Head of caudate nucleus (tissue), 42 donors: ENCODE results near the gene TOPBP1.

Experiments
- DNase-seq, 42 donors: peaks; one replicate each; pipeline versions ENCODE4 v3.0.0 to v3.0.0-alpha.2; 2020 to 2021; ENCODE audit warnings: mixed read lengths in 7 of 42
- intact Hi-C: fragments of 100-400 bp; cut with DNase I; formaldehyde crosslinking; loops from one replicate; pipeline ENCODE4 v1.15.0; 2022

TOPBP1 gene

DNA sequence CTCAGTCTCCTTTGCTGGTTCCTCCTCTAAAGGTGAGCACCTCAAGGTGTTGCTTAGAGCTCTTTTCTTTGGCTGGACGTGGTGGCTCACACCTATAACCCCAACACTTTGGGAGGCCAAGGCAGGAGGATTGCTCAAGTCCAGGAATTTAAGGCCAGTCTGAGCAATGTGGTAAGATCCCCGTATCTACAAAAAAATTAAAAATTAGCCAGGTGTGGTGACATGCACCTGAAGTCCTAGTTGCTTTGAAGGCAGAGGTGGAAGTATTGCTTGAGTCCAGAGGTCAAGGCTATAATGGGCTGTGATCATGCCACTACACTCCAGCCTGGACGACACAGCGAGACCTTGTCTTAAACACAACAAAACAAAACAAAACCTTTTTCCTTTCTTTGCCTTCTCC is 28.3 kb downstream of the TOPBP1 start:
- no peak for DNase-seq
- intact Hi-C loops = no loop called here

DNA sequence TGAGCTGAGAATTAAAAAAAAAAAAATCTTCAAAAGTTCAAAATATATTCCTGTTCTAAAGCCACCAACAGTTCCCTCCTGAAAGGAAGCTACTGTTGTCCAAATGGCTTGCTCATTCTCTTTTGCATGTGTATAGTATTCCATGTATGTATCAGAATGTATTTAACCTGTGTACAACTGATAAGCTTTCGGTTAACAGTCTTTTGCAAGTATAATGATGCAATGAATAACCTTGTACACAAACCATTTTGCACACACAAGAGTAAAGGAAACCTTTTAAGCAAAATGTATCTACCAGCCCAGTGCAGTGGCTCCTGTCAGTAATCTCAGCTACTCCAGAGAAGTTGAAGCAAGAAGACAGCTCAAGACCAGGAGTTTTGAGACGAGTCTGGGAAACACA is 32.6 kb downstream of the TOPBP1 start:
- DNase-seq = no peak
- intact Hi-C loops = no loop called here

DNA sequence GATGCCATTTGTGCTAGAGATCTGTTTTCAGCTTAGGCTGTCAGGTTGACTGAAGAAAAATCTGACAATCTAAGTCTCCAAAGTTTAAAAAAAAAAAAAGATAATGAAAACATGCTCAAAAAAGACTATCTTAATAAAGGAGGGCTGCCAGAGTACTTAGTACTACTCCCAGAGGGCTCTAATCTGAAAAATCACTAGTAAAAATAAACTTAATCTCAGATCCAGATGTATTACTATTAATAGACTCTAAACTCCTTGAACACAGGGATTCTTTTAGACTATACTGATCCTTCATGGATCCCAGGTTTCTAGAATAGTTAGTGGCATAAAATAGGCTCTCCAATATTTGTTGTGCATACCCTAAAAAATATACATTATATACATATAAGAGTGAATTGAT is 34.0 kb downstream of the TOPBP1 start:
- no peak for DNase-seq
- intact Hi-C loops = no loop called here

DNA sequence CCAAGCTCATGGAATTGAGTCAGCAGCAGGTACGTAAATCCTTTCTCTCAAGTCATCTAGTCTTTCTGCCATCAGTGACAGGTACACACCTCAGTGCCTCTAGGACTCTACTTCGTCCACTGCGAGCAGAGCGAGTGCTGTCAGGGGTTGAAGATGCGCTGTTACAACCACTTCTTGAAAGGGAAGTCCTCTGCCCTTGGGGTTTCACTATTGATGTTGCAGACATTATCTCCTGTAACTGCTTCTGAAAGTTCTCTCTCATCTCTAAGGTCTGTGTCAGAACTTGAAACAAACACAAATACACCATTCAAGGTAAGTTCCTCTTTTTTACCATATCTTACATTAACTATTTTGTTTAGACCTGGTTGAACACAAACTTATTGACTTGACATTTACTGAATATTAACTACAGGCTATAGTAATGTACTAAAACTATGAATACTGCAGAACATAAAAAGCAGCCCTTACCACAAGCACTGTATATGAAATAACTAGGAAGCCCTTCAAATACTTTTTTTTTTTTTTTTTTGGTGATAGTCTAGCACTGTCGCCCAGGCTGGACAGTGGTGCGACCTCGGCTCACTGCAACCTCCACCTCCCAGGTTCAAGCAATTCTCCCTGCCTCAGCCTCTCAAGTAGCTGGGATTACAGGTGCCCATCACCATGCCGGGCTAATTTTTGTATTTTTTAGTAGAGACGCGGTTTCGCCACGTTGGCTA is 41.5 kb downstream of the TOPBP1 start:
- DNase-seq = no peak
- intact Hi-C loops = no loop called here

DNA sequence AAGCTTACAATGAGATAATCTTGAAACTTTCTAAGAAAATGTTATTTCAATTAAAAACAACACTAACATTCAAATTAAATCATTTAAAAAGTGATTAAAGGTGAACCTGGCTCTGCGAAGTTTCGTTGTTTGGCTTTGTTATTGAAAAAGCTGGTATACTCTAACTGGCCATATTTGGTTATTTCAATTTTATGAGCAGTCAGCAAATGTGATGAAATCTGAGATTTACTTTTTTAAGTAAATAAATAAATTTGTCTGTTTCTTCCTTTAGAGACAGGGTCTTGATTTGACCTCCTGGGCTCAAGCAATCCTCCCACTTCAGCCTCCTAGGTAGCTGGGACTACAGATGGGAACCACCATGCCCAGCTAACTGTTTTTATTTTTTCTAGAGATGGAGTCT is 50.2 kb downstream of the TOPBP1 start:
- no peak for DNase-seq
- intact Hi-C loops = no loop called here

DNA sequence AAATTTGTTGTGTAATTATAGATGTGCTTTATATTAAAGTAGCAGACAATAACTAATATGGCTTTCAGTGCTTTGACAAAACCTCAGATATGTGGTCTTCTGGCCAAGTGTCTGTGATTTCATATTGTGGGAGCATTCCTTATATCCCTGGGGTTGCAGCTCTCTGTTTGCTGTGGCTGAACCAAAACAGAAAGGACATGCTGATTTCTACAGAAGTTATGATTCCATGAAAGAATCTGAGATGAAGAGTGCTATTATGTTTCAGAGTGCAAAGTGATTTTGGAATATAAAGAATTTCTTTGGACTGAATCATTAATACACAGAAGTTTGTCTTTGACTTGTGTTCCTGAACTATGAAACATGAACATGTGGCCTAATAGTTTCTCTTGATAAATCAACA is 51.7 kb downstream of the TOPBP1 start:
- intact Hi-C loops = no loop called here
- no peak for DNase-seq

DNA sequence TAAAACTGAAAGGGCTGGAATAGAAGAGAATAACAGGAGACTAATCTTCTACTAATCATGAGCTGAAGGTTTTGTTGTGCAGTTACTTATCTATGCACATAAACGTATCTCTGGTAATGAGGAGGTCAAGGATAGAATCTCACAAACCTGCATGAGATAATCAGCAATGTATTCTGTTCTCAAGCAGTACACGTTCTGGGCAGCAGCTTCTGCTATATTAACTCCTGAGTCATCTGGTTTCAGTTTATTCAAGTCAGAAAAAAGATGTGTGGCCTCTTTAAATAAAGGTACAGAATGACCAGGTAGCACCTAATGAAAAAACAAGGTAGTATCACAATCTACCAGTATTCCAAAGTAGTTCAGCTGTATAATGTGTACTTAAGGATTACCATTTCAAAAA is 53.4 kb downstream of the TOPBP1 start:
- DNase-seq = no peak
- intact Hi-C loops = no loop called here

DNA sequence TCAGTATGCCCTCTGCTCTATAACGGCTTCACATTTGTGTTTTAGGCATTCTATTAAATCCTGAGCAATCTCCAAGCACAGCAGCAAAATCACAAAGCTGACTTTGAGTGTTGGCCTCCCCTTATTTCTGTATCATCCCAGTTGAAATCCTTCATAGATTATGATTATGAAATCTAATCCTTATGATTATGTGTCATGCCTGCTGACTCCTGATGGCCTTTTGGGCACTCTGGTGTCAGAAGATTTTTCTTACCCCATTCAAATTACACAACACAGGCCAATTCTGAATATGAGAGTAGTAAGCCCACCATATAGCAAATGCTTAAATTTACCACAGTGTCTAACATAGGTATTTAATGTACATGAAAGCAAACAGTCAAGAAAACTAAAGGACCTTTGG is 53.9 kb downstream of the TOPBP1 start:
- DNase-seq = no peak
- intact Hi-C loops = no loop called here

DNA sequence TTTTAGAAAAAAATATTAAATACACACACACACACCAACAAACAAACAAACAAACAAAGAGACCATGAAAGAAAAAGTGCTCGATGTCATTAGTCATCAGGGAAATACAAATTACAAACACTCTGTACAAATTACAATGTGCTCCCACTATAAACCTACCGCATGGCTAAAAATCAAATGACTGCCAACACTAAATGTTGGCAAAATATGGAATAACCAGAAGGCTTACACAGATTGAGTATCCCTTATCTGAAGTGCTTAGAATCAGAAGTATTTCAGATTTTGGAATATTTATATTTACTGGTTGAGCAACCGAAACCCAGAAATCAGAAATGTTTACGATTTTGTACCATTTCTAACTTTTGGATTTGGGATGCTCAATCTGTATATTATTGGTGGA is 54.8 kb downstream of the TOPBP1 start:
- intact Hi-C loops = no loop called here
- DNase-seq = no peak

DNA sequence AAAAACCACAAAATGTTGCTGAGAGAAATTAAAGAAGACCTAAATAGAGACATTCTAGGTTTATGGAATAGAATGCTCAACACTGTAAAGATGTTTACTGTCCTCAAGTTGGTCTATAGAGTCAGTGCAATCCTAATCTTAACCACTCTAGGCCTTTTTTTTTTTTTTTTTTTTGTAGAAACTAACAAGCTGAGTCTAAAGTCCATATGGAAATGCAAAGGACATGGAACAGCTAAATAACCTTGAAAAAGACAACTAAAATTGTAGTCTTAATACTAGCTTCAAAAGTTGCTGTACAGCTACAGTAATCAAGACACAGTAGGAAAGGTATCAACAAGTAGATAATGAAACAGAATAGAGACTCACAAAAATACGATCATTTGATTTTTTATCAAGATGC is 55.4 kb downstream of the TOPBP1 start:
- DNase-seq = no peak
- intact Hi-C loops = no loop called here

DNA sequence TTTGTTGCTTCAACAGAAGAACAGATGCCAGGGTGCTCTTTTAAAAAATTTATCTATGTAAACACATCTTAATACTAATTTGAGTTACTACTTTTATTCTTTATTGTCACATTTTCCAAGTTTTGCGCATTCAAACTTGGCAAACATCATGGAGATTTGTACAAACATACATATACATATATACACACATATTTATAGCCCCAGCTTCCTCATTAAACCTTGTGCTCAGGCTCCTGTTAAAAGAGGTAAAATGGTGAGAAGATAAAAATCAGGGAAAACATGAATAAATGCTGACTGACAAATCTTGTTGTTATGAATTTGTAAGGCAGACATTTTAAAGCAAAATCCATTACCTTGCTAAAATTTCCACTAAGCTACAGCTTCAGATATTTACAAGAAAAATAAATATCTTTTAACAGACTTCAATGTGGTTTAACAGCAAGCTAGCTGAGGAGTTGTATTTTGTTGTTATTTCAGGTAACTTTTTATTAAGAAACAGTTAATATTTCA is 61.1 kb downstream of the TOPBP1 start:
- no peak for DNase-seq
- intact Hi-C loops = no loop called here

DNA sequence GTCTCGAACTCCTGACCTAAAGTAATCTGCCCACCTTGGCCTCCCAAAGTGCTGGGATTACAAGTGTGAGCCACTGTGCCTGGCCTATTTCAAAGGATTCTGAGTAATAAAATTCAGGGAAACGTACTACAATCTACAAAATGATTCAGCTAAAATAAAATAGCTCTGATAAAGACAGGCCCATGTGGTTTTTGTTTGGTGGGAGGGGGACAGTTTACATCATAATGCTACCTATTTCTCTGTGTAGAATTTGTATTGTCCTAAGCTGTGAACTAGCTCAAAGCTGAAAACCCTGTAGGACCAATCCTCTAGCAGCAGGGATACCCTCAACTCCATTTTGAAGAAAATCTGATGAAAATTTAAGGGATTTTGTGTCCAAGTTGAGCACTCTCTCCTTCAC is 62.5 kb downstream of the TOPBP1 start:
- intact Hi-C loops = no loop called here
- DNase-seq = no peak

DNA sequence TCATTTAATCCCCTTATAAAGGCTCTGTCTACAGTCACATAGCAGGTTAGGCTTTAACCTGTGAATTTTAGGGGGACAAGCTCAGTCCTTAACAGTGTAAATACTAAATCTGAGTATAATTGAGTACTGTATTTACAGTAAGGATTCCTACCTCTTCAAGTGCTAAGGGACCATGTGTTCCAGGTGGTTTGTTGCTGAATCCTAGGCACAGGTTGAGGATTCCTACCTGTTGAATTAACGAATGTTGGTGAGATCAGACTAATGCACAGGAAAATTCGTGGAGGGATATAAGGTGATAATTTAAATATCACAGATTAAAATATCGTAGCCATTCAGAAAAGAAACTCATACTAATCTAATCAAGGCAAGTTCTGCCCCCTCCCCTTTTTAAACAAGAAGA is 63.3 kb downstream of the TOPBP1 start:
- intact Hi-C loops = no loop called here
- no peak for DNase-seq

DNA sequence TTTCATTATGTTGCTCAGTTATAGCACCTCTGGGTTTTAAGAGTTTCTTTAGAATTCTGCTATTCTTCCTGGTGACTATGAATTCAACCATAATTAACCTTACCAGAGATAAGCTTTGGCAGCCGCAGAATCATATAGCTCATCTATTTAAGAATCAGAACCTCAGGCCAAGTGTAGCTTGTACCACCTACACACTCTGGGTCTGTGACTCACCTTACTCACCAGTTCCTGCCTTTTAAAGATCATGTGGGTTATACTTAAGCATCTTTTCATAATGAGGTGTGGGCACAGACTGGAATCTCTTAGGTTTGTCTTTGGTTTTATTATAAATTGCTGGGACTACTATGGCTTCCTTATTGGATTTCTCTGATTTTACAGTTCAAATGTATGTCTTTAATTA is 66.4 kb downstream of the TOPBP1 start:
- DNase-seq = peak in 21 of 42 donors; percentile 9 to 78 (median 40)
- intact Hi-C loops = no loop called here

DNA sequence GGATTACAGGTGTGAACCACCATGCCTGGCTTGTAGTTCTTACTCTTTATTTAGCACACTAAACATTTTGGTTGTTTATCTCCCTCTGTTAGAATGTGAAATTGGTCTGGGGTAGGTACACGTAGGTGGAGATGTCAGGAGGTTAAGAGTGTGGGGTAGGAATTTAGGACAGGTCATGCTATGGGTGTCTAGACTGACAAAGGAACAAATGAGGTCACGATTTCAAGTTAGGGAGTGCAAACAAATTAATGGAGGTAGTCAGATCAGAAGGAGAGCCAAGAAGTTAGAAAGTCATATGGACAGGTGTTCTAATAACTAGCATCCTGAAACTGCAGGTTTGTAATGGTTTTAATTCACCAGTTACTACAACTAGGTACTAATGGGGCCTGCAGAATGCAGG is 68.5 kb downstream of the TOPBP1 start:
- no peak for DNase-seq
- intact Hi-C loops = no loop called here

DNA sequence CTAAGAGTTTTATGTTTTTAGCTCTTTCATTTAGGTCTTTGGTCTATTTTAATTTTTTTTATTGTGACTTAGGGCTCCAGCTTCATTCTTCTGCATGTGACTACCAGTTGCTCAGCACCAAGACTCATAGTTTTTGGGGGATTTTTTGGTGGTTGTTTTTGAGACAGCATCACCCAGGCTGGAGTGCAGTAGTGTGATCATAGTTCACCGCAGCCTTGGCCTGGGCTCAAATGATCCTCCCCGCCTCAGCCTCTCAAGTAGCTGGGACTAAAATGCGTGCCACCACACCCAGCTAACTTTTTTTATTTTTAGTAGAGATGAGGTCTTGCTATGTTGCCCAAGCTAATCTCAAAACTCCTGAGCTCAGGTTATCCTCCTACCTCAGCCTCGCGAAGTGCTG is 68.9 kb downstream of the TOPBP1 start:
- DNase-seq = no peak
- intact Hi-C loops = no loop called here

DNA sequence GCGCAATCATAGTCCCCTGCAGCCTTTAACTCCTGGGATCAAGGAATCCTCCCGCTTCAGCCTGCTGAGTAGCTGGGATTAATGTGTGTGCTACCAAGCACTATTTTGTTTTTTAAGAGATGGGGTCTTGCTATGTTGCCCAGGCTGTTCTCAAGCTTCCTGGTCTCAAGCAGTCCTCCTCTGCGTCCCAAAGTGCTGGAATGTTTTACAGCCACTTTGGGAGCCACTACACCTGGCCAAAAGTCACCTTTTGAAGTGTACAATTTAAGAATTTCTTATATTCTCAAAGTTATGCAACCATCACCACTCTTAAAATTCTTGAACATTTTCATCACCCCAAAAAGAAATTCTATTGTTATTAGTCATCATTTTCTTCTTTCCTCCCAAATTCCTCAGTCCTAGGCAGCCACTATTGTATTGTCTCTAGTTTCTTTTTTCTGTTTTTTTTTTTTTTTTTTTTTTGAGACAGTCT is 70.4 kb downstream of the TOPBP1 start:
- DNase-seq = no peak
- intact Hi-C loops = no loop called here

DNA sequence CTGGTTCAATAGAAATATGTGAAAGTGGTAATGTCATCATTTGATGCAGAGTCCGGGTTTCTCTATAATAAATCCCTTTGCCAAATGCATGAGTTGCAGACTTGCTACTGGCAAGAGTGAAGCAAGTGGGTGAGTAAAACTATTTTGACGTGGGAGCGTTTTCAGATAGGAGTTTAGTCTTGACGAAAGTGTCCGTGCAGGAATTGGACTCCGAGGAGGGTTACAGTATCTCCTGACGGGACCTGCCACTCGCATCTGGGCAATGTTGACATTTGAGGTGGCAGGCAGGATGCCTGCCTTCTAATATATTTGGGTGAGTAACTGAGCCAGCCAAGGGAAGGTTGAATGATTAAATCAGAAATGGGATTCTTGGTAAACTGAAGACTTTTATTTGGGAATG is 72.2 kb downstream of the TOPBP1 start:
- peak in 2 of 42 donors; percentile 4 to 18 for DNase-seq
- intact Hi-C loops = no loop called here

DNA sequence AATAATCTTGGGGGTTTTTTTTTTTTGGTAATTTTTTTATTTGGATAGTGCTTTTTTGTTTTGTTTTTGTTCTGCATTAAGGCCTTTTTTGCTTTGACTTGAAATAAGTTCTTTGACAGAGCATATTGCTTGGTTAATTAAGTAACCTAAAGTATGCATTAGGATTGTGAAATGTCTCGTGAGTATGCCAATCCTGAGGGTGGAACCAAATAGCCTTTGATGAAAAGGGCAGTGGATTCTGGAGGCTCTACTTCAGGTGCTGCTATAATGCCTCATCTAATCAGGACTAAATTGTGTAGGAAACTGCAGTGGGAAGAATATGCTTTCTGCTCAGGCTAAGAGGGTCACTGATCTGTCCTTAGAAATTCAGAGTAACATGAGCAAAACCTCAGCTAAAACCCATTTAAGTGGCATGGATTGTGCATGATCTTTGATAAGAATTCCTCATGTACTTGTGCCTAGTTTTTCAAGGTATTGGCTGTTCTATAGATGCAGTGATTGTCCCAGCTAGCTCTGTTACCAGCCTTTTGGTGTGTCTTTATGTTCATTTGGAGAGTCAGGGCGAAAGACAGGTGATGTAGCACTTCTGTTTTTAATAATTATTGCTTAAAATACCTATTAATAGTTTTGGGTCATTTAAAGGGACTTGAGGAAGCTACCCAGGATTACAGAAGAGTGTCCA is 72.8 kb downstream of the TOPBP1 start:
- DNase-seq = no peak
- intact Hi-C loops = no loop called here

DNA sequence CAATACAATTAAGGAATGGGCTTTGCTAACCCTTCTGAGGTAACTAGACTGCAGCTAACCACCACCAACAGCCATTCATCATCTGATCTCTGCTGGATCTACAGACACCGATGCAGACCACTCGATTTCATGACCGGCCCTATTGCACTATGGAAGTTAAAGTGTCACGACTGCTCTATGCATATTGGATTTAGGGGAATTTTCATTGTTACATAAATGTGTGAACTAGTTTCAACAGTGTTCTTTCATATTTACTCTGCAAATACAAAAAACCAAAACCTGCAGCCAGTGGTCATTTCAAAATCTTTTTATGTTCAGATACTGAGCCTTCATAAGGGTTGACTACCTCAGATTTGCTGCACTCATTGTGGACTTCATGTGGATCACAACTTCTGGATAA is 73.7 kb downstream of the TOPBP1 start:
- intact Hi-C loops = no loop called here
- no peak for DNase-seq

DNA sequence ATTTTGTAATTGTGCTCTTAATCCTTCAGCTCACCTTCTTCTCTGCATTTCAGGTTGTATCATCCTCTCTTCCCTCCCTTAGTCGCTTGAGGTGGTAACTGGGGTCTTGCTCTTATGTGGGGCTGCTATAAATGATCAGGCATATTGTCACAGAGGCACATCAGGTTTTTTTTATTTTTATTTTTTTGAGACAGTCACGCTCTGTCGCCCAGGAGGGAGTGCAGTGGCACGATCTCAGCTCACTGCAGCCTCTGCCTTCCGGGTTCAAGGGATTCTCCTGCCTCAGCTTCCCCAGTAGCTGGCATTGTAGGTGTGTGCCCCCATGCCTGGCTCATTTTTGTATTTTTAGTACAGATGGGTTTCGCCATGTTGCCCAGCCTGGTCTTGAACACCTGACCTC is 78.3 kb downstream of the TOPBP1 start:
- intact Hi-C loops = no loop called here
- no peak for DNase-seq
